Omental fat pad (tissue), 4 donors: ENCODE data around the gene MTFR1L. TPM values are rescaled to one million over a fixed set of nuclear protein-coding genes. Genes with fewer than 3 reads are reported as not detected.
"Not testable (repeated sequence)": the region's sequence is repeated elsewhere in the genome, so short reads cannot be mapped to it uniquely, and the experiment has no call there.

ENCODE experiments used
- ATAC-seq: fragments of 150-250 bp; one replicate; pipeline ENCODE4 v1.9.1; 2016; ENCODE audit warnings: mild to moderate bottlenecking, moderate library complexity; ENCODE audit not compliant: low FRiP score
- DNase-seq: peaks from one replicate; pipeline ENCODE4 v3.0.0-alpha.2; 2019; ENCODE audit warnings: low spot score
- total RNA-seq, 4 donors: library from RNA; depleted of rRNA; stranded (reverse); fragments of >200 nt; gene quantifications; one replicate each; pipeline ENCODE4 v1.1.0, GENCODE V29; 2016
- TF ChIP-seq, protein P1 (sequence below), 3 donors: fragments of 450-650 bp; IDR thresholded peaks; one replicate each; pipeline ENCODE4 v1.5.1; 2016 to 2017; ENCODE audit warnings: antibody characterized with exemption in 3 of 3, mild to moderate bottlenecking in 3 of 3, moderate library complexity in 2 of 3

The MTFR1L gene
- total RNA-seq, 4 donors from 2014 or later = 40.8 to 84.2 (median 61.3) TPM

DNA sequence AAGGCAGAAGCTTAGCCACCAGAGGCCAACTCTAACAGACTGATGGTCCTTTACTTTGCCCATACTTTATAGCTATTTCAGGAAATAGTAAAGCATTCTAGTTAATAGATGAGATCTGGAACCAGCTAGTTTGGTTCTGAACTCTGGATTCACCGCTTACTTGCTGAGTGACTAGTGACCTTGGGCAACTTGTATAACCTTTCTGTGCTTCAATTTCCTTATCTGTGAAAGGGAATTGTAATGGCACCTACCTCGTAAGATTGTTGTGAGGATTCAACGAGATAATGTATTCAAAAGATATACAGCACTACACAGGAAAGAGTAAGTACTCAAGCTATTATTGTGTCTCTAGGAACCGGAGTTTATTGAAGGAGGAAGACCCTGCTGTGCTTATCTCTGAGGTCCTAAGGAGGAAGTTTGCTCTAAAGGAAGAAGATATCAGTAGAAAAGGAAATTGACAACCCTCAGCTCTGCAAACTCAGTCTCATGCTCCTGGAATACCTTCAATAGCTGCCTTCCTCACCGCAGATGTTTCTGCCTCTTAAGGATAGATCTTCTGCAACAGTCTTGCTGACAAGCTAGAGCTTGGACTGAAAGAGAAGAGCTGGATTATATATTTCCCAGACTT is 11.9 kb downstream of the MTFR1L start:
- TF ChIP-seq, protein P1, sequence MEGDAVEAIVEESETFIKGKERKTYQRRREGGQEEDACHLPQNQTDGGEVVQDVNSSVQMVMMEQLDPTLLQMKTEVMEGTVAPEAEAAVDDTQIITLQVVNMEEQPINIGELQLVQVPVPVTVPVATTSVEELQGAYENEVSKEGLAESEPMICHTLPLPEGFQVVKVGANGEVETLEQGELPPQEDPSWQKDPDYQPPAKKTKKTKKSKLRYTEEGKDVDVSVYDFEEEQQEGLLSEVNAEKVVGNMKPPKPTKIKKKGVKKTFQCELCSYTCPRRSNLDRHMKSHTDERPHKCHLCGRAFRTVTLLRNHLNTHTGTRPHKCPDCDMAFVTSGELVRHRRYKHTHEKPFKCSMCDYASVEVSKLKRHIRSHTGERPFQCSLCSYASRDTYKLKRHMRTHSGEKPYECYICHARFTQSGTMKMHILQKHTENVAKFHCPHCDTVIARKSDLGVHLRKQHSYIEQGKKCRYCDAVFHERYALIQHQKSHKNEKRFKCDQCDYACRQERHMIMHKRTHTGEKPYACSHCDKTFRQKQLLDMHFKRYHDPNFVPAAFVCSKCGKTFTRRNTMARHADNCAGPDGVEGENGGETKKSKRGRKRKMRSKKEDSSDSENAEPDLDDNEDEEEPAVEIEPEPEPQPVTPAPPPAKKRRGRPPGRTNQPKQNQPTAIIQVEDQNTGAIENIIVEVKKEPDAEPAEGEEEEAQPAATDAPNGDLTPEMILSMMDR (IDR thresholded peaks at IDR 0.05) = no peak
- DNase-seq (no peak), ATAC-seq (no peak)

DNA sequence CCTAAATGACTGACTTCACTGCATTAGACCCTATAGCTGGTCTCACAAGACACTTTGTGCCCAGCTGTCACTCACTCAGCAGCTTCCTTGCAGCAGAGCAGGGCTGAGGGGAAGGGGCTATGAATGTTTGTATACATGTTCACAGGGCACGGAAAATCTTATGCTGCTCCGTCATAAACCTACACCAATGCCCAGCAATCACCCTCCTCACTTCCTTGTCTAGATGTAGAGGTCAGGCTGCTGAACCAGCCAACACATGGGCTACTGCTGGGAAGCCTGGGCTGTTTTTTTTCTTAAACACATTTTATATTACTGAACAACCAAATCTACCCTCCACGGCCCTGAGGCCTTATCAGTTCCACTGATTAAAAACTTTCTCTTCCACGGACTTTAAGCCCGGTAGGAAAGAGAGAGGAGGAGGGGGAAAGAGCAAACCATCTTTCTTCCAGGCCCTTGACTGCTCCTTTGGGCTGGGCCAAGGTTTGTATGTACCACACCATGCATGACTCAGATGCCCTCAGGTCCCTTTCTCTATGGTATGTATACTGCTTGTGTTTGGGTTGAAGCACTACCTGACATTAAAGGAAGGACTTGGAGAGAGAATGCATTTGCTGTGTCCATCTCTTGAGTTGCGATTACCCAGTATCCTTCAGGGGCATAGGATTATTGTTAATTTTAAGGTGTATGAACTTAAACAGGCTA is 12.7 kb downstream of the MTFR1L start:
- TF ChIP-seq, protein P1 (IDR thresholded peaks at IDR 0.05) = no peak
- ATAC-seq (no peak), DNase-seq (no peak)

DNA sequence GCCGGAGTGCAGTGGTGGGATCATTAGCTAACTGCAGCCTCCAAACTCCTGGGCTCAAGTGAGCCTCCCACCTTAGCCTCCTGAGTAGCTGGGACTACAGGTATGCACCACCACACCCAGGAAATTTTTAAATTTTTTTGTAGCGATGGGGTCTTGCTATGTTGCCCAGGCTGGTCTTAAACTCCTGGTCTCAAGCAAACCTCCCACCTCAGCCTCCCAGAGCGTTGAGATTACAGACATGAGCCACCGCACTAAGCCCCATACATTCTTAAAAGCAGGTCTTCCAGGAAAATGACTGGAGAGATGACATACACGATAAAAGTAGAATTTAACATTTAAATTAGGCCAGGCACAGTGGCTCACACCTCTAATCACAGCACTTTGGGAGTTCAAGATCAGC is 13.4 kb downstream of the MTFR1L start:
- DNase-seq (no peak), ATAC-seq (no peak)

GRCh38 chr1:25834894-25835293 is 15.1 kb downstream of the MTFR1L start:
- no peak for ATAC-seq
- TF ChIP-seq, protein P1 (IDR thresholded peaks at IDR 0.05) = no peak
- DNase-seq = no peak

More for the DNA sequence above, 13.4 kb downstream of the MTFR1L start:
- TF ChIP-seq, protein P1 (IDR thresholded peaks at IDR 0.05) = no peak

DNA sequence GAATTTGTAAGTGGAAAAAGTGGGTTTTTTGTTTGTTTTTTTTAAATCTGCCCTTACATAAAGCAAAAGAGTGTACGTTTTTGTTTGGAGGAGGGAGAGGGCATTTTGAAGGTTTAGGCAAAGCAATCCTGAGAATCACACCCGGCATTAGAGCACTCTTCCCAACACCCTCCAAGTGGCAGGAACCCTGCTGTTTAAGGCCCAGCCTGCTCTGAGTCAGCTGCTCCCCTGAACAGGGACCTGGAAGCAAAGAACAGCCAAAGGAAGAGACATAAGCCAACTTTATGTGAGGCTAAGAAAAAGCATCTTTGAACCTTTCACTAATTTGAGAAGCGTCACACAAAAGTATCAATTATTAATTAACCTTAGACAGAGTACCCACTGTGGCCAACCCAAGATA is 16.9 kb downstream of the MTFR1L start:
- no peak for DNase-seq
- no peak for ATAC-seq
- TF ChIP-seq, protein P1 (IDR thresholded peaks at IDR 0.05) = no peak

DNA sequence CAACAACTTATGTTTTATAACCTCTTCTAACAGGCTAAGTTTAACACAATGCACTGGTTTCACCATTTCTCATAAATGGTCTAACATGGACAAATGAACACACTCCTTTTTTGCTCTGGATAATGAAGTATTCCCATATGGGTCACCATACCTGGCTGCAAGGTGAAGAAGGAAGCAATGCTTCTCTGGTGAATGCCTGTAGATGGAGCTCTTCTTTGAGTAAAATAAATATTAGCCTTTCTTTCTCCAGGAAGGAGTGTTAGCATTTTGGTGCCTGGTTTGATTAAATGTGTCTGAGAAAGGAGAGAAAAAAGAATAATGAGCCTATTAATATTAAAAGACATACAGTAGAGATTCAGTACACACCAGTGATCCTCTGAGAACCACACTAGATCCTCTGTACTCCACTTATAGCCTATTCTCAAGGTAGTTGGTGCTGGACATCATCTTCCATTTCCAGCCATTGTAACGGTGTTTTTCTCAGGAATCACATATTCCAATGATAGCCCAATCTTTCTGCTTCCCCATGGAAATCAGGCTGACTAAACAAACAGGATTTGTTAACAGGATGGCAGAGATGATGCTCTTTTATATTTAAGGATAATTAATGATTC is 17.6 kb downstream of the MTFR1L start:
- ATAC-seq (no peak), DNase-seq (no peak)
- TF ChIP-seq, protein P1 (IDR thresholded peaks at IDR 0.05) = no peak

- not testable (repeated sequence) for ATAC-seq, DNase-seq
These were observed 20.1 kb downstream of the MTFR1L start for GRCh38 chr1:25839808-25840207.
